IPS DF 4.7 (cell line): ENCODE measurements around the gene TUBGCP6.
"Not testable (repeated sequence)": the region's sequence is repeated elsewhere in the genome, so short reads cannot be mapped to it uniquely, and the experiment has no call there.

Experiments used
- DNase-seq: peaks from one replicate; pipeline ENCODE4 v3.0.0-alpha.2; 2013; ENCODE audit warnings: low spot score; ENCODE audit errors: extremely low read depth

TUBGCP6 gene

DNA sequence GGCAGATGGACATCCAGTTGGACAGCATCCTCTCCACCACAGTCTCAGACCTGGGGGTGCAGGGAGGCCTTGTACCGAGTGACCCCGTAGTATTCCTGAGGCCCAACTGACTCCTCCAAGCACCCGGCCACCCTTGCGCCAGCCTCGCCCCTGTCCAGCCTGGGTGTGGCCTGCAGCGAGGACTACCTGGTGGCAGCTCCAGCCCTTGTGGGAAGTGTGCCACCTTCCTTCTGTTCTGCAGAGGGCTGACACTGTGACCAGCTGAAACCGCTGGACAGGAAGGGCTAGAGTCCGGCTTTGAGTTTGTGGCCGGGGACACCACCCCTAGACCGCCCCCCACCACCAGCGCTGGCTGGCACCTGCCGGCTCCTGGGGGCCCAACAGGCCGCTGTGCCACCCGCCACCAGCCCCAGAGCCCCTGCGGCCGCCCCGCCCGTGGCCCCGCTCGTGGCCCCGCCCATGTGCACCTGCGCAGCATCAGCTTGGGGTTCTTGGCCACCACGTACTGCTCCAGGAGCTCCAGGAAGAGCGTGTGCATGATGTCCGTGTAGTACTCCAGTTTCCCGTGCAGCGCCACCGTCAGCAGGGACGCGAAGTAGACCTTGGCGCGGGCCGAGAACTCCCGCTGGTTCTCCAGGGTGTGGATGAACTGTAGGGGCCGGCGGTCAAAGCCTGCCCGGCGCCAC, 35.3 kb upstream of the TUBGCP6 start:
- DNase-seq: no peak

GRCh38 chr22:50278956-50279619, 34.3 kb upstream of the TUBGCP6 start:
- DNase-seq: no peak

DNA sequence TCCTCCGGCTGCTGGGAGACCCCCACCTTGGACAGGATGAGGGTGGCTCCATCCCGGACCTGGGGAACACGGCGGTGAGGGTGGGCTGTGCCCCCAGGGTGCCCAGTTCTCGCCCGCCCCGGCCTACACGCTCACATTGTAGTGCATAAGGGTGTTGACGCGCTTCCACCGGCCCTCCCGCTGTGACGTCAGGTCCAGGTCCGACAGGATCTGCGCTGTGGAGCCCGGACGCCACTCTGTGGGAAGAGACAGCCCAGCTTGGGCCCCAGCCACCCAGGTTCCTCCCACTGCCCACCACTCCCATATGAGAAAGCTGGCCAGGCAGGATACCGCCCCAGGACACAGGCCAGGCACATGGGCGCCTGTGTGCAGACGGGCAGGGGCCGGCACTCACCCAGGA, 33.6 kb upstream of the TUBGCP6 start:
- no peak for DNase-seq

DNA sequence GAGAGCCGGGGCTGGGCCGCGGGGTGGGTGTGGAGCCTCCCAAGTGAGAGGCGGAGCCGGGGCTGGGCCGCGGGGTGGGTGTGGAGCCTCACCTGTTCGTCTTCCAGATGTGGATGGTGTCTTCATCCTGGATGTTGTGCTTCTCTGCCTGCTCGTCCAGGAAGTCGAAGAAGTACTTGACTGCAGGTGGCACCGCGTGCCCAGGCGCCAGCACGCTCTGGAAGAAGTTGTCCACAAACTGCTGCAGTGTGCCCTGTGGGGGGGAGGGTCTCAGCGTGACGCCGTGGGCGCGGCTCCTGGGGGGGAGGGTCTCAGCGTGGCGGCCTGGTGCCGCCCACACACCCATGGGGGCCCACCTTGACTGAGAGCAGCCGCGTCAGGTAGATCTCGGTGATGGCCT, 32.9 kb upstream of the TUBGCP6 start:
- DNase-seq: no peak

DNA sequence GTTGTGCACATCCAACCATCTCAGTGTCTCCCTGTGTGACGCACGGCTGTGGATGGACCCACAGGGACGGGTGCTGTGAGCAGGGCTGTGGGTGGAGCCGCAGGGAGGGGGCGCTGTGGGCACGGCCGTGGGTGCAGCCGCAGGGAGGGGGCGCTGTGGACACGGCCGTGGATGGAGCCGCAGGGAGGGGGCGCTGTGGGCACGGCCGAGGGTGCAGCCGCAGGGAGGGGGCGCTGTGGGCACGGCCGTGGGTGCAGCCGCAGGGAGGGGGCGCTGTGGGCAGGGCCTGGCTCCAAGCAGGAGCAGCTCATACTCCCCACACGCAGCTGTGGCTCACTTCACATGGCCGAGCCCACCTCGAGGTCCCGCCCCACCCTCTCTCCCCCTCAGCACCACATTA, 31.3 kb upstream of the TUBGCP6 start:
- no peak for DNase-seq

- DNase-seq: no peak
Measured at GRCh38 chr22:50275181-50276055, 30.6 kb upstream of the TUBGCP6 start.

DNA sequence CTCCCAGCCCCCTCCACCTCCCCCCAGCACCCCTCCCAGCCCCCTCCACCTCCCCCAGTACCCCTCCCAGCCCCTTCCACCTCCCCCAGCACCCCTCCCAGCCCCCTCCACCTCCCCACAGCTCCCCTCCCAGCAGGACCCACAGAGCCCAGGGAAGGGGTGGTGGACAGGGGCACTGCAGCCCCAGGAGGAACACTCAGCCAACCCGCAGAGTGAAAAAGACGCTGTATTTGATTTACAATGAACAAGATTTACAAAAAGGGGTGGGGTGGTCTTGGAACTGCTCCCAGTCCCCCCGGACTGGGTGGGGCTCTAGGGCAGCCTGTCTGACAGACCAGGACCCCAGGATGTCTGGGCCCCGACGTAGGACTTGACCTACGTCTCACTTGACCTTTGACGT, 29.9 kb upstream of the TUBGCP6 start:
- DNase-seq: no peak

GRCh38 chr22:50274311-50274710, 29.5 kb upstream of the TUBGCP6 start:
- no peak for DNase-seq

GRCh38 chr22:50273781-50274180, 29.0 kb upstream of the TUBGCP6 start:
- not testable (repeated sequence) for DNase-seq

- not testable (repeated sequence) for DNase-seq
Measured at GRCh38 chr22:50273352-50273751, 28.5 kb upstream of the TUBGCP6 start.

DNA sequence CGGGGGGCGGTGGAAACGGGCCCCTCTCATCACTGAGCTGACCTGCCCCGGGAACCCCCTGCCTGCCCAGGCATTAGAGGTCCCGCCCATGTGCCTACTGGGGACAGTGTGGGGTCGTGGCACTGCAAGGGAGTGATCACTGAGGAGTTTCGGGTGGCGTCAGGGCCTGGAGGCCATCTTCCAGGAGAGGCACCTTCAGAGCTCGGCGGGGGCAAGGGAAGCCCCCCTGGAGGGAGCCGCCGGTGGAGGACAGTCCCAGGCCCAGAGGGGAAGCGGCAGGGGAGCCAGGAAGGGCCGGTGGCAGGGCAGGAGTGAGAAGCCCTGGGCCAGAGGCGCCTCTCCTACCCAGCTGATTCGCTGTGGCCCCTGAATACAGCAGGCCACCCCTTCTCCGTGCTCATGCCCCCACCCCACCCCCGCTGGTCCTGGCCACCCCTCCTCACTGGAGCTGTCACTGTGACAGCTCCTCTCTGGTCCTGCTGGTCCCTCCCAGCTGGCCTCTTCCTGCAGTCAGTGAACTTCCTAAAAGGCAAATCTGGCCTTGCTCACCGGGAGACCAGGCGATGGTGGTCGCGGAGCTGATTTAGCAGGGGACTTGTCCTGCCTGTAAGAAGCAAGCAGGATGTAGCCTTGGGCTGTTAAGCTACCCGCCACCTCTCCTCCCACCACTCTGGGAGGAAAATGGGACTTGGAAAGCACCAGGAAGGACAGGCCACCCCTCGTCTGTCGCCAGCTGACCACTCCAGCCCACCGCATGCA, 27.4 kb upstream of the TUBGCP6 start:
- no peak for DNase-seq

GRCh38 chr22:50271519-50271970, 26.7 kb upstream of the TUBGCP6 start:
- DNase-seq: no peak

GRCh38 chr22:50270666-50271394, 26.0 kb upstream of the TUBGCP6 start:
- no peak for DNase-seq

DNA sequence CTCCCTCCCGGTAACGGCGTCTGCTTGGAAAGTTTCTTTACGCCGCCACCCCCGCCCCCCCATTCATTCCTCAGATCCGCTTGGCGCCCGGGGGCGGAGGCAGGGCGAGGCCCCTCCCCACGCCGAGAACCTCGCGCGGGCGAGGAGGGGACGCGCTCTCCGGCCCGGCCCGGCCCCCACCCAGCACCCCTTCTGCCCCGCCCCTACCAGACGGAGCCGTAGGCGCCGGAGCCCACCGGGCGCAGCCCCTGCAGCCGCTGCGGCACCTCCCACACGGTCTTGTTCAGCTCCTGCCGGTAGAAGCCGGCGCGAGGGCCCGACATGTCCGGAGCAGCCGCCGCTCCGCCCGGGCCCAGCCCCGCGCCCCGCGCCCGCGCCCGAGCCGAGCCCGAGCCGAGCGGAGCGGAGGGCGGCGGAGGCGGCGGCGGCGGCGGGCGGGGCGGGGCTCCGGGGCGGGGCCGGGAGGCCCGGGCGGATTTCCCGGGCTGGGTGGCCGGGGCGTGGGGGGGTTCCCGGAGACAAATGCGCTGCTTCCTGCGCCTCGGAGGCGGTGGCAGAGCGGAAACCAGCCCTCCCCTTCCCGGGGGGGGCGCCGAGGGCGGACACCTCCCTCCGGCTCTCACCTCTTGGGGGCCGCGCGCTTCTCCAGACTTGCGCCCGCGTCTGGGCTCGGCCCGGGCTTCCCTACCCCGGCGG, 25.3 kb upstream of the TUBGCP6 start, which contains the start of gene MAPK11:
Gene MAPK11, minus strand, starts transcription at position 411 of the 696 bp plus-strand sequence. Its CDS starts 88 bp downstream, at position 323.
- no peak for DNase-seq

- DNase-seq: no peak
Measured at GRCh38 chr22:50269573-50269969, 24.7 kb upstream of the TUBGCP6 start.

DNA sequence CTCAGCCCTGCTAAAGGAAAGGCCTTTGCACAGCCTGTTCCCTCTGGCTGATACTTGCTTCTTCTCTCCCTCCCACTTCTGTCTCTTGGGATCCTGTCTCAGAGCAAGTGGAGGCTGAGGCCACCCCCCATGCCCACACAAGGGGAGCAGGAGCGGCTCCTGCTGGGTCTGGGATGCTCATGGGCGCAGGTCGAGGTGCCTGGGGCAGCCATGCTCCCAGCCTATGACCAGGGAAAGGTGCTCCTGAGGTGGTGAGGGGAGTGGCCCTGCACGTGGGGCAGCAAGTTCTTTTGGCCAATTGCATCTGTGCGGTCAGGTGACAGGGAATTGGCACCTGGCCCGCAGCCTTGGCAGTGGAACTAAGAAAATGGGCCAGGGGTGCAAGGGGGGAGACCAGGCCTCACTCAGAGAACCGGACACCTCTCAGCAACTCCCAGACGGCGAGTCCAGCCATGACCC, 23.9 kb upstream of the TUBGCP6 start:
- DNase-seq: no peak

DNA sequence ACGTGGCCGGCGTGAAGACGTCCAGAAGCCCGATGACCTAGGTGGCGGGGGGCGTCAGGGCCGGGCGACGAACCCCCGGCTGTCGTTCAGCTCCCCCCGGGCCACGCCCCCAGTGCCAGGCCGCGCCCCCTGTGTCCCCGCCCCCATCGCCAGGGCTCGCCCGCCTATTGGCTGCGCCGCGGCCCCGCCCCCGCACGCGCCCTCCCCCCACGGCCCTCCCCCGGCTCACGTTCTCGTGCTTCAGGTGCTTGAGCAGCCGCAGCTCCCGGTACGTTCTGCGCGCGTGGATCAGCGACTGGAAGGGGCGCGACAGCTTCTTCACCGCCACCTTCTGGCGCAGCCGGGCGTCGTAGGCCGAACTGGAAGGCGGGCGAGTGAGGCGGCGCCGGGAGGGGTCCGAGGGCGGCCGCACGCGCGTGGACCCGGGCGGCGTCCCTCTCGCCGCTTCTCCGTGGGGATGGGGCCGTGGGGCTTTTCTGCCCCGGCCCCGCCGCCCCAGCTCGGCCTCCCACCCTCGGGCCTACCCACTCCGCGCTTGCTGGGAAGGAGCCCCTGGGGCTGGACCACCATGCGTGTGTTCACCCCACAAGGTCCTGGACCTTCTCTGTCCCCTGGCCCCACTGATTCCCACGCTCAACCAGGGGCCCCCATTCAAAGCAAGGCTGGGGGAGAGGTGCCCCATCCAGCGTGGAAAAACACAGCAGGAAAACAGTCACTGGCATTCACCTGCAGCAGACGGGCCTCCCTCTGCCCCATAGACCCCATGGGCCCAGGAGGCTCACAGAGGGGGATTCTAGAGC, 23.0 kb upstream of the TUBGCP6 start:
- DNase-seq: no peak

- no peak for DNase-seq
Measured at GRCh38 chr22:50266994-50267393, 22.2 kb upstream of the TUBGCP6 start.
